H9 (cell line): ENCODE measurements around the gene APOA1. TPM values are rescaled to one million over a fixed set of nuclear protein-coding genes. Genes with fewer than 3 reads are reported as not detected.

Experiments
- DNase-seq: peaks from one replicate; pipeline ENCODE4 v3.0.0-alpha.2; 2017
- H2AFZ ChIP-seq: one replicate; pipeline ENCODE4 v1.6.1; 2013; ENCODE audit warnings: mild to moderate bottlenecking, low read length, control low read depth, moderate library complexity
- H2AK5ac ChIP-seq: 2 replicates; pipeline ENCODE4 v1.6.1; 2013; ENCODE audit warnings: low read length, control low read depth, mixed read lengths; ENCODE audit not compliant: insufficient read length
- H2BK120ac ChIP-seq: one replicate; pipeline ENCODE4 v1.6.1; 2013; ENCODE audit warnings: low read depth, mild to moderate bottlenecking, low read length, control low read depth, inconsistent platforms; ENCODE audit not compliant: poor library complexity, severe bottlenecking
- H2BK12ac ChIP-seq: 2 replicates; pipeline ENCODE4 v1.6.1; 2013; ENCODE audit warnings: low read length, control low read depth, mixed read lengths, low read depth; ENCODE audit not compliant: insufficient read length
- H2BK15ac ChIP-seq: 2 replicates; pipeline ENCODE4 v1.6.1; 2013; ENCODE audit warnings: low read depth, low read length, control low read depth
- H2BK20ac ChIP-seq: one replicate; pipeline ENCODE4 v1.6.1; 2013; ENCODE audit warnings: low read depth, mild to moderate bottlenecking, low read length, control low read depth, inconsistent platforms; ENCODE audit not compliant: poor library complexity, severe bottlenecking
- H2BK5ac ChIP-seq: 2 replicates; pipeline ENCODE4 v1.6.1; 2013; ENCODE audit warnings: low read length, control low read depth, mixed read lengths; ENCODE audit not compliant: insufficient read length
- H3K14ac ChIP-seq: 2 replicates; pipeline ENCODE4 v1.6.1; 2013; ENCODE audit warnings: low read length, control low read depth; ENCODE audit not compliant: insufficient read depth
- H3K18ac ChIP-seq: 2 replicates; pipeline ENCODE4 v1.6.1; 2013; ENCODE audit warnings: low read depth, mild to moderate bottlenecking, mixed read lengths, low read length, control low read depth; ENCODE audit not compliant: insufficient read length
- H3K23ac ChIP-seq: 2 replicates; pipeline ENCODE4 v1.6.1; 2013; ENCODE audit warnings: low read length, control low read depth, mixed read lengths, low read depth; ENCODE audit not compliant: insufficient read length
- H3K23me2 ChIP-seq: 2 replicates; pipeline ENCODE4 v1.6.1; 2013; ENCODE audit warnings: low read depth, mild to moderate bottlenecking, mixed read lengths, low read length, control low read depth; ENCODE audit not compliant: insufficient read length, poor library complexity, severe bottlenecking
- H3K27ac ChIP-seq: 2 replicates; pipeline ENCODE4 v1.5.1; 2013; ENCODE audit warnings: low read length, control low read depth, mixed read lengths, low read depth; ENCODE audit not compliant: insufficient read length
- H3K27me3 ChIP-seq: 2 replicates; pipeline ENCODE4 v1.6.1; 2013; ENCODE audit warnings: low read length, control low read depth, inconsistent platforms; ENCODE audit not compliant: insufficient read depth
- H3K4ac ChIP-seq: 2 replicates; pipeline ENCODE4 v1.6.1; 2013; ENCODE audit warnings: low read depth, mild to moderate bottlenecking, control low read depth, inconsistent platforms, low read length, moderate library complexity
- H3K4me1 ChIP-seq: 2 replicates; pipeline ENCODE4 v1.6.1; 2013; ENCODE audit warnings: low read length, control low read depth, inconsistent platforms; ENCODE audit not compliant: insufficient read depth
- H3K4me2 ChIP-seq: 2 replicates; pipeline ENCODE4 v1.6.1; 2013; ENCODE audit warnings: low read length, control low read depth, mixed read lengths; ENCODE audit not compliant: insufficient read length, insufficient read depth
- H3K56ac ChIP-seq: 2 replicates; pipeline ENCODE4 v1.6.1; 2013; ENCODE audit warnings: low read depth, mild to moderate bottlenecking, mixed read lengths, low read length, control low read depth; ENCODE audit not compliant: insufficient read length
- H3K79me1 ChIP-seq: 2 replicates; pipeline ENCODE4 v1.6.1; 2013; ENCODE audit warnings: low read depth, mild to moderate bottlenecking, moderate library complexity, low read length, control low read depth, inconsistent platforms; ENCODE audit not compliant: insufficient read depth, poor library complexity, severe bottlenecking
- H3K79me2 ChIP-seq: 2 replicates; pipeline ENCODE4 v1.6.1; 2013; ENCODE audit warnings: low read length, control low read depth, inconsistent platforms; ENCODE audit not compliant: insufficient read depth
- H3K9ac ChIP-seq: 2 replicates; pipeline ENCODE4 v1.6.1; 2013; ENCODE audit warnings: low read length, control low read depth, mixed read lengths; ENCODE audit not compliant: insufficient read length; ENCODE audit errors: extremely low read depth
- H3K9me3 ChIP-seq: one replicate; pipeline ENCODE4 v1.6.1; 2013; ENCODE audit warnings: low read depth, low read length, inconsistent platforms; ENCODE audit not compliant: control insufficient read depth
- H3T11ph ChIP-seq: one replicate; pipeline ENCODE4 v1.6.1; 2013; ENCODE audit warnings: mild to moderate bottlenecking, low read length, control low read depth, inconsistent platforms
- H4K20me1 ChIP-seq: one replicate; pipeline ENCODE4 v1.6.1; 2013; ENCODE audit not compliant: control insufficient read depth, insufficient read length, insufficient read depth
- H4K5ac ChIP-seq: 2 replicates; pipeline ENCODE4 v1.6.1; 2013; ENCODE audit warnings: low read depth, mild to moderate bottlenecking, mixed read lengths, low read length, control low read depth; ENCODE audit not compliant: insufficient read length
- H4K8ac ChIP-seq: replicated peaks from 2 replicates; pipeline ENCODE4 v1.6.1; 2013; ENCODE audit warnings: low read length, control low read depth, mixed read lengths, low read depth; ENCODE audit not compliant: insufficient read length
- H4K91ac ChIP-seq: 2 replicates; pipeline ENCODE4 v1.6.1; 2013; ENCODE audit warnings: low read depth, mild to moderate bottlenecking, moderate library complexity, mixed read lengths, low read length, control low read depth; ENCODE audit not compliant: insufficient read length
- H3K27ac Mint-ChIP-seq, 3 experiments: 2 replicates in 2 of 3; 3 replicates in 1 of 3; pipeline ENCODE4 v1.8.0; 2020 to 2021; ENCODE audit warnings: mixed read lengths in 3 of 3, mild to moderate bottlenecking in 1 of 3, moderate library complexity in 1 of 3
- H3K27me3 Mint-ChIP-seq: 2 replicates; pipeline ENCODE4 v1.8.0; 2021; ENCODE audit warnings: low read depth, mild to moderate bottlenecking, moderate library complexity, mixed read lengths
- H3K36me3 Mint-ChIP-seq, 3 experiments: 2 replicates in 2 of 3; 3 replicates in 1 of 3; pipeline ENCODE4 v1.8.0; 2020 to 2021; ENCODE audit warnings: low read depth in 3 of 3, mixed read lengths in 3 of 3; ENCODE audit not compliant: insufficient read depth in 1 of 3
- H3K4me1 Mint-ChIP-seq, 2 experiments: 2 replicates each; pipeline ENCODE4 v1.8.0; 2020; ENCODE audit warnings: mixed read lengths in 2 of 2
- H3K4me3 Mint-ChIP-seq, 2 experiments: 2 replicates in 1 of 2; 3 replicates in 1 of 2; pipeline ENCODE4 v1.8.0; 2020 to 2021; ENCODE audit warnings: mild to moderate bottlenecking in 2 of 2, mixed read lengths in 2 of 2, moderate library complexity in 1 of 2
- H3K9me3 Mint-ChIP-seq, 2 experiments: 2 replicates in 1 of 2; 3 replicates in 1 of 2; pipeline ENCODE4 v1.8.0; 2020; ENCODE audit warnings: mild to moderate bottlenecking in 2 of 2, mixed read lengths in 2 of 2, moderate library complexity in 1 of 2
- CTCF ChIP-seq: fragments of 200-600 bp; sonication (generic); conservative IDR thresholded peaks from 3 replicates; pipeline ENCODE4 v1.8.0; 2021; ENCODE audit warnings: antibody characterized with exemption, mild to moderate bottlenecking
- total RNA-seq: library from RNA; stranded (reverse); gene quantifications from 2 replicates; pipeline ENCODE4 v1.2.1, GENCODE V29; 2021

APOA1 gene
- total RNA-seq, 1 experiment from 2014 or later, result 0.68 TPM

DNA sequence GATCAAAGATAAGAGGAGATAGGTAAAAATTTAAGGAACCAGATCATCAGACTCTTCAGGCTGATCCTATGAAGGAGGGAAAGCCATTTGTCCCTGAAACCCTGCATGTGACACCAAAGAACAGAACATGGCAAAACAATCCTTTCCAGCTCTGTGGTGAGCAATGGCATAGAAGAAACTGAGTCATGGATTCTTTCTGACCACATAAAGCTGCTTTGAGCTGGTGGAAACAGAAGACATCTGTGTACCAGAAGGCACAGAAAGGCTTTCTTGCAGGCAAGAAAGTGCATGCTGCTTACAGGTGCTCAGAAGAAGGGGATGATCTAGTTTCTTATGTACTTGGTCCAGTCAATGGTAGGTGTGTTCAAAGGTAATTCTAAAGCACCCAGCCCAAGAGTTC lies 45.0 kb upstream of the APOA1 start:
- no peak overlapping the region for H3K18ac ChIP-seq
- H3K79me2 ChIP-seq, result no peaks in the 10 kb centered on the region
- no peaks in the 10 kb centered on the region for H3K4me1 ChIP-seq
- Mint-ChIP-seq H3K27ac (no peak overlapping the region), H3K4me3 (no peak overlapping the region), H3K9me3 (no peaks in the 10 kb centered on the region), H3K36me3 (peaks cover 0 to 9% (median 1%) of the 10 kb centered on the region in 3 experiments; a peak in 3 of 7 replicates), H3K4me1 (no peaks in the 10 kb centered on the region), H3K27me3 (no peaks in the 10 kb centered on the region)
- H4K5ac ChIP-seq, result no peak overlapping the region
- no peak overlapping the region for H3K27ac ChIP-seq
- no peaks in the 10 kb centered on the region for H4K20me1 ChIP-seq
- H2BK20ac ChIP-seq, result no peak overlapping the region
- no peak overlapping the region for H2BK12ac ChIP-seq
- no peak for TF ChIP-seq CTCF
- H3T11ph ChIP-seq, result no peak overlapping the region
- H3K23me2 ChIP-seq, result no peaks in the 10 kb centered on the region
- no peak overlapping the region for H2AK5ac ChIP-seq
- H3K27me3 ChIP-seq, result no peaks in the 10 kb centered on the region
- H3K4ac ChIP-seq, result no peak overlapping the region
- H3K23ac ChIP-seq, result no peak overlapping the region
- H2BK5ac ChIP-seq, result no peak overlapping the region
- H2BK15ac ChIP-seq, result no peak overlapping the region
- H4K8ac ChIP-seq, result no peak overlapping the region
- H3K9me3 ChIP-seq, result no peaks in the 10 kb centered on the region
- no peak overlapping the region for H2AFZ ChIP-seq
- no peak overlapping the region for H3K56ac ChIP-seq
- no peak overlapping the region for H2BK120ac ChIP-seq
- no peak overlapping the region for H3K4me2 ChIP-seq
- no peak overlapping the region for H3K14ac ChIP-seq
- H4K91ac ChIP-seq, result no peak overlapping the region
- no peaks in the 10 kb centered on the region for H3K79me1 ChIP-seq
- no peak overlapping the region for H3K9ac ChIP-seq
- no peak for DNase-seq
